ENCODE results near the gene SGMS1.
"Not testable (repeated sequence)": the region's sequence is repeated elsewhere in the genome, so short reads cannot be mapped to it uniquely, and the experiment has no call there.

Gene SGMS1

GRCh38 chr10:50574931-50575330 lies 48.8 kb downstream of the SGMS1 start:
- Histone ChIP-seq H2BK5ac (ENCODE audit: low read depth, low read length, poor library complexity, severe bottlenecking) (no peak overlapping the region), H3K4me2 (ENCODE audit: low read length, poor library complexity, severe bottlenecking) (no peak overlapping the region), H3K27ac (ENCODE audit: low read length, poor library complexity, severe bottlenecking) (no peak overlapping the region), H4K8ac (ENCODE audit: low read length) (no peak overlapping the region), H4K91ac (ENCODE audit: low read length) (no peak overlapping the region), H3K9me3 (ENCODE audit: control insufficient read depth, low read length) (no peaks in the 10 kb centered on the region), H3K18ac (ENCODE audit: low read depth in 1 of 2, low read length in 2 of 2) (no peak overlapping the region), H3K23ac (ENCODE audit: low read length in 2 of 2) (no peak overlapping the region), H2AFZ (ENCODE audit: low read depth, low read length) (no peak overlapping the region), H3K4ac (ENCODE audit: low read depth in 1 of 2, low read length in 2 of 2) (no peak overlapping the region), H2AK5ac (ENCODE audit: low read length, severe bottlenecking) (no peak overlapping the region), H3K36me3 (ENCODE audit: control insufficient read depth in 1 of 2, insufficient read depth in 2 of 2, low read depth in 1 of 2, low read length in 2 of 2) (no peaks in the 10 kb centered on the region), H3K79me1 (replicated peaks; ENCODE audit: low read length, poor library complexity, severe bottlenecking) (peaks cover 17% of the 10 kb centered on the region), H2BK120ac (ENCODE audit: low read depth, low read length) (no peak overlapping the region), H3K14ac (ENCODE audit: low read length in 2 of 2) (no peak overlapping the region), H2BK12ac (ENCODE audit: low read length in 2 of 2) (no peak overlapping the region), H3K4me3 (ENCODE audit: insufficient read depth in 1 of 2, low read depth in 1 of 2, low read length in 2 of 2) (no peak overlapping the region), H3K27me3 (ENCODE audit: control insufficient read depth in 1 of 2, insufficient read depth in 1 of 2, low read length in 2 of 2) (no peaks in the 10 kb centered on the region), H3K4me1 (ENCODE audit: control insufficient read depth, insufficient read depth, low read depth, low read length) (peaks cover 2% of the 10 kb centered on the region), H2BK15ac (ENCODE audit: low read depth, poor library complexity, severe bottlenecking) (no peak overlapping the region), H3K9ac (ENCODE audit: low read length) (no peak overlapping the region)
- WGBS, result 93% methylated on average over 2 of the region's 5 CpGs
- DNase-seq, result no peak

DNA sequence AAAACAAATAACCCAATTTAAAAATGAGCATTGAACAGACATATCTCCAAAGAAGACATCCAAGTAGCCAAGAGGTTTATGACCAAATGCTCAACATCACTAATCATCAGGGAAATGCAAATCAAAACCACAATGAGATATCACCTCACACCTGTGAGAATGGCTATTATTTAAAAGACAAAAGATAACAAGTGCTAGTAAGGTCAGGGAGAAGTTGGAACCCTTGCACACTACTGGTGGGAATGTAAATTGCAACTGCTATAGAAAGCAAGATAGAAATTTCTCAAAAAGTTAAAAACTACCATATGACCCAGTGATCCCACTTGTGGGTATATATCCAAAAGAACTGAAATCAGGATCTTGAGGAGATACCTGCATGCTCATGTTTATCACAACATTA lies 49.5 kb downstream of the SGMS1 start:
- Histone ChIP-seq H3K27me3 (ENCODE audit: control insufficient read depth in 1 of 2, insufficient read depth in 1 of 2, low read length in 2 of 2) (no peaks in the 10 kb centered on the region), H2BK120ac (ENCODE audit: low read depth, low read length) (no peak overlapping the region), H2BK12ac (ENCODE audit: low read length in 2 of 2) (no peak overlapping the region), H4K91ac (ENCODE audit: low read length) (no peak overlapping the region), H3K9me3 (ENCODE audit: control insufficient read depth, low read length) (no peaks in the 10 kb centered on the region), H3K23ac (ENCODE audit: low read length in 2 of 2) (no peak overlapping the region), H3K79me1 (replicated peaks; ENCODE audit: low read length, poor library complexity, severe bottlenecking) (peaks cover 16% of the 10 kb centered on the region), H3K4me3 (ENCODE audit: insufficient read depth in 1 of 2, low read depth in 1 of 2, low read length in 2 of 2) (no peak overlapping the region), H3K4ac (ENCODE audit: low read depth in 1 of 2, low read length in 2 of 2) (no peak overlapping the region), H3K36me3 (ENCODE audit: control insufficient read depth in 1 of 2, insufficient read depth in 2 of 2, low read depth in 1 of 2, low read length in 2 of 2) (no peaks in the 10 kb centered on the region), H3K9ac (ENCODE audit: low read length) (no peak overlapping the region), H3K14ac (ENCODE audit: low read length in 2 of 2) (no peak overlapping the region), H3K4me2 (ENCODE audit: low read length, poor library complexity, severe bottlenecking) (no peak overlapping the region), H3K4me1 (ENCODE audit: control insufficient read depth, insufficient read depth, low read depth, low read length) (peaks cover 2% of the 10 kb centered on the region), H2BK5ac (ENCODE audit: low read depth, low read length, poor library complexity, severe bottlenecking) (no peak overlapping the region), H4K8ac (ENCODE audit: low read length) (no peak overlapping the region), H3K27ac (ENCODE audit: low read length, poor library complexity, severe bottlenecking) (no peak overlapping the region), H2AK5ac (ENCODE audit: low read length, severe bottlenecking) (no peak overlapping the region), H2AFZ (ENCODE audit: low read depth, low read length) (no peak overlapping the region), H2BK15ac (ENCODE audit: low read depth, poor library complexity, severe bottlenecking) (no peak overlapping the region), H3K18ac (ENCODE audit: low read depth in 1 of 2, low read length in 2 of 2) (no peak overlapping the region)
- no peak for DNase-seq

DNA sequence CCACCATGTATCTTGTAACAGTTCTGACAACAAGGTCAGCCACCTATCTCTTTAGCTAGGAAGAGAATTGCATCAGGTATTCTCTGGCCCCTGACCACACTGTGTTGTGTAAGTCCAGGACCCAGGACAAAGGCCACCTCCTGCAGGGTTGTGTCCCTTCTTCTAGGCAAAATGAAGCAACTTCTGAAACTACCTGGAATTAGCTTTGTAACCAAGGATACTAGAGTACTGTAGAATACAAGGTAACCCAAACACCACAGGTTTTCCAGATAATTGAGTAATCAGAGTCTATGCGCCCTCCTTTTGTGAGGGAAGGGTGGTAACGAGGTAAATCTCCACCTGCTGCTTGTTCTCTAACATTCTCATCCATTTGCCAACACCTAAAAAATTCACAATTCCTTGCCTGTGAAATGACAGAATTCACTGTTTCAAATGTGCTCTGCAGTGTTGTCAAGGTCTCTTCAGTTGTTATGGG lies 51.7 kb downstream of the SGMS1 start:
- H2AFZ ChIP-seq (ENCODE audit: low read depth, low read length), result no peak overlapping the region
- H3K9me3 ChIP-seq (ENCODE audit: control insufficient read depth, low read length), result no peaks in the 10 kb centered on the region
- H2BK5ac ChIP-seq (ENCODE audit: low read depth, low read length, poor library complexity, severe bottlenecking), result no peak overlapping the region
- H3K18ac ChIP-seq (ENCODE audit: low read depth in 1 of 2, low read length in 2 of 2), result no peak overlapping the region
- no peak overlapping the region for H2BK15ac ChIP-seq (ENCODE audit: low read depth, poor library complexity, severe bottlenecking)
- H3K9ac ChIP-seq (ENCODE audit: low read length), result no peak overlapping the region
- no peak overlapping the region for H3K23ac ChIP-seq (ENCODE audit: low read length in 2 of 2)
- no peak overlapping the region for H4K91ac ChIP-seq (ENCODE audit: low read length)
- no peaks in the 10 kb centered on the region for H3K36me3 ChIP-seq (ENCODE audit: control insufficient read depth in 1 of 2, insufficient read depth in 2 of 2, low read depth in 1 of 2, low read length in 2 of 2)
- no CpG with 5 or more reads among the region's 2 CpGs for WGBS
- H2BK120ac ChIP-seq (ENCODE audit: low read depth, low read length), result no peak overlapping the region
- H3K4me1 ChIP-seq (ENCODE audit: control insufficient read depth, insufficient read depth, low read depth, low read length), result peaks cover 2% of the 10 kb centered on the region
- H3K27ac ChIP-seq (ENCODE audit: low read length, poor library complexity, severe bottlenecking), result no peak overlapping the region
- no peak overlapping the region for H3K4ac ChIP-seq (ENCODE audit: low read depth in 1 of 2, low read length in 2 of 2)
- H3K4me2 ChIP-seq (ENCODE audit: low read length, poor library complexity, severe bottlenecking), result no peak overlapping the region
- H2BK12ac ChIP-seq (ENCODE audit: low read length in 2 of 2), result no peak overlapping the region
- H4K8ac ChIP-seq (ENCODE audit: low read length), result no peak overlapping the region
- H3K27me3 ChIP-seq (ENCODE audit: control insufficient read depth in 1 of 2, insufficient read depth in 1 of 2, low read length in 2 of 2), result no peaks in the 10 kb centered on the region
- peaks cover 18% of the 10 kb centered on the region for H3K79me1 ChIP-seq (replicated peaks; ENCODE audit: low read length, poor library complexity, severe bottlenecking)
- no peak for DNase-seq
- H3K14ac ChIP-seq (ENCODE audit: low read length in 2 of 2), result no peak overlapping the region
- H3K4me3 ChIP-seq (ENCODE audit: insufficient read depth in 1 of 2, low read depth in 1 of 2, low read length in 2 of 2), result no peak overlapping the region
- H2AK5ac ChIP-seq (ENCODE audit: low read length, severe bottlenecking), result no peak overlapping the region

DNA sequence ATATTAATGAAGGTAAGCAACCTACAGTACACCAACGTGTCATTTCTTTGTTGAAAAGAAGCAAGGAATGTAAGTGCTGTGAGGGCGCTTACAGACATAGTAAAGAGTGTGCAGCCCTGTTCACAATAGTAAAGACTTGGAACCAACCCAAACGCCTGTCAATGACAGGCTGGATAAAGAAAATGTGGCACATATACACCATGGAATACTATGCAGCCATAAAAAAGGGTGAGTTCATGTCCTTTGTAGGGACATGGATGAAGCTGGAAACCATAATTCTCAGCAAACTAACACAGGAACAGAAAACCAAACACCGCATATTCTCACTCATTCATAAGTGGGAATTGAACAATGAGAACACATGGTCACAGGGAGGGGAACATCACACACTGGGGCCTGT lies 55.0 kb downstream of the SGMS1 start:
- H4K8ac ChIP-seq (ENCODE audit: low read length); H3K4me2 ChIP-seq (ENCODE audit: low read length, poor library complexity, severe bottlenecking); H3K27ac ChIP-seq (ENCODE audit: low read length, poor library complexity, severe bottlenecking); H3K27me3 ChIP-seq (ENCODE audit: control insufficient read depth in 1 of 2, insufficient read depth in 1 of 2, low read length in 2 of 2); DNase-seq; H2AFZ ChIP-seq (ENCODE audit: low read depth, low read length); H3K36me3 ChIP-seq (ENCODE audit: control insufficient read depth in 1 of 2, insufficient read depth in 2 of 2, low read depth in 1 of 2, low read length in 2 of 2); H2AK5ac ChIP-seq (ENCODE audit: low read length, severe bottlenecking); H3K4me3 ChIP-seq (ENCODE audit: insufficient read depth in 1 of 2, low read depth in 1 of 2, low read length in 2 of 2); H3K4ac ChIP-seq (ENCODE audit: low read depth in 1 of 2, low read length in 2 of 2); H3K23ac ChIP-seq (ENCODE audit: low read length in 2 of 2); H2BK12ac ChIP-seq (ENCODE audit: low read length in 2 of 2); H3K14ac ChIP-seq (ENCODE audit: low read length in 2 of 2); H3K4me1 ChIP-seq (ENCODE audit: control insufficient read depth, insufficient read depth, low read depth, low read length); H3K18ac ChIP-seq (ENCODE audit: low read depth in 1 of 2, low read length in 2 of 2); H2BK5ac ChIP-seq (ENCODE audit: low read depth, low read length, poor library complexity, severe bottlenecking); H4K91ac ChIP-seq (ENCODE audit: low read length); H3K9ac ChIP-seq (ENCODE audit: low read length); H2BK15ac ChIP-seq (ENCODE audit: low read depth, poor library complexity, severe bottlenecking); H3K9me3 ChIP-seq (ENCODE audit: control insufficient read depth, low read length); H2BK120ac ChIP-seq (ENCODE audit: low read depth, low read length): not testable (repeated sequence)
- WGBS, result 100% methylated on average over 2 of the region's 4 CpGs
- H3K79me1 ChIP-seq (replicated peaks; ENCODE audit: low read length, poor library complexity, severe bottlenecking), result peaks cover 19% of the 10 kb centered on the region
